Osteocyte (in vitro differentiated cells): ENCODE measurements around the gene TREH. TPM values are rescaled to one million over a fixed set of nuclear protein-coding genes. Genes with fewer than 3 reads are reported as not detected.
A peak's percentile ranks its signal among the peaks of the same experiment; 100 is the strongest.

Source experiments
- DNase-seq: peaks from one replicate; pipeline ENCODE4 v3.0.0; 2021; ENCODE audit warnings: mixed read lengths; ENCODE audit not compliant: unreplicated experiment; ENCODE audit errors: extremely low spot score
- H3K27ac Mint-ChIP-seq: one replicate; pipeline ENCODE4 v1.8.0; 2021; ENCODE audit warnings: mild to moderate bottlenecking, mixed read lengths; ENCODE audit not compliant: unreplicated experiment
- H3K27me3 Mint-ChIP-seq: one replicate; pipeline ENCODE4 v1.8.0; 2021; ENCODE audit warnings: mixed read lengths; ENCODE audit not compliant: unreplicated experiment
- H3K36me3 Mint-ChIP-seq: one replicate; pipeline ENCODE4 v1.8.0; 2021; ENCODE audit warnings: mixed read lengths; ENCODE audit not compliant: unreplicated experiment
- H3K4me1 Mint-ChIP-seq: one replicate; pipeline ENCODE4 v1.8.0; 2021; ENCODE audit warnings: mixed read lengths; ENCODE audit not compliant: unreplicated experiment
- H3K4me3 Mint-ChIP-seq: one replicate; pipeline ENCODE4 v1.8.0; 2021; ENCODE audit warnings: mild to moderate bottlenecking, moderate library complexity, mixed read lengths; ENCODE audit not compliant: unreplicated experiment
- H3K9me3 Mint-ChIP-seq: one replicate; pipeline ENCODE4 v1.8.0; 2021; ENCODE audit warnings: mixed read lengths; ENCODE audit not compliant: unreplicated experiment
- total RNA-seq: library from RNA; stranded (reverse); gene quantifications from 2 replicates; pipeline ENCODE4 v1.2.1, GENCODE V29; 2021
- TF ChIP-seq, protein P1 (sequence below): fragments of 200-600 bp; sonication (generic); IDR thresholded peaks from 2 replicates; pipeline ENCODE4 v1.5.0; 2021; ENCODE audit warnings: antibody characterized with exemption, mild to moderate bottlenecking, moderate library complexity

TREH gene
- total RNA-seq, 1 donor from 2014 or later, result not detected

DNA sequence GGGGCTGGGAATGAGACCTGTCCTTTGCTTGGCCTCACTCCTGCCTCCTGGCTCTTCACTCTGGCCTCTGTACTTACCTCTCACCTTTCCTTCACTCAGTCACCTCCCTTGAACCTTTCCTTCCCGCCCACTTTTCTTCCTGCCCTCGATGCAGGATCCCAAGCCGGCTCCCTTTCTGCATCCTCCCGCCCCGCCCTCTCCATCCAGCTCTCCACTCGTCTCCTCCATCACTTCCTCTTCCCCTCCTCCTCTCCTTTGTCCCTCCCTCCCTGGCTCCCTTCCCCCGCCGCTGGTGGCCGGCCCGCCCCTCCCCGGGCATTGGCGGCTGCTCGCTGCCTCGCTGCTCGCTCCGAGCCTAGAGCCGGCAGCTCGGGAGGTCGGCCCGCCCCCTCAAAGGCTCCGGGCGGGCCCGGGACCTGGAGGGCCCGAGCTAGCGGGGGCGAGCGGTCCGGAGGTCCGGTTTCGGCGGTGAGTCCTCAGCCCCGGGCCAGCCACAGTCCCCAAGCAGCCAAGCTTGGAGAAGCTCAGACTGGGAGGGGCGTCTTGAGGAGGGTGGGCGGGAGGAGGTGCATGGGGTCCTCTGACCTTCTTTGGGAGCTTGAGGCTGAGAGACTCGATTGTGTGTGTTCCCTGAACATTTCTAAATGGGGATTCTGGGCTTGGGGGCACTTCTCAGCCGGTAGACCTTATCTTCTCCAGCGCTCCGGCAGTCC, 58.2 kb downstream of the TREH start:
- Mint-ChIP-seq H3K4me1 (peaks cover 66% of the 10 kb centered on the region), H3K4me3 (peak overlapping the region; percentile 83), H3K27ac (peak overlapping the region; percentile 93), H3K27me3 (no peaks in the 10 kb centered on the region), H3K36me3 (peaks cover 16% of the 10 kb centered on the region), H3K9me3 (no peaks in the 10 kb centered on the region)
- TF ChIP-seq, protein P1, sequence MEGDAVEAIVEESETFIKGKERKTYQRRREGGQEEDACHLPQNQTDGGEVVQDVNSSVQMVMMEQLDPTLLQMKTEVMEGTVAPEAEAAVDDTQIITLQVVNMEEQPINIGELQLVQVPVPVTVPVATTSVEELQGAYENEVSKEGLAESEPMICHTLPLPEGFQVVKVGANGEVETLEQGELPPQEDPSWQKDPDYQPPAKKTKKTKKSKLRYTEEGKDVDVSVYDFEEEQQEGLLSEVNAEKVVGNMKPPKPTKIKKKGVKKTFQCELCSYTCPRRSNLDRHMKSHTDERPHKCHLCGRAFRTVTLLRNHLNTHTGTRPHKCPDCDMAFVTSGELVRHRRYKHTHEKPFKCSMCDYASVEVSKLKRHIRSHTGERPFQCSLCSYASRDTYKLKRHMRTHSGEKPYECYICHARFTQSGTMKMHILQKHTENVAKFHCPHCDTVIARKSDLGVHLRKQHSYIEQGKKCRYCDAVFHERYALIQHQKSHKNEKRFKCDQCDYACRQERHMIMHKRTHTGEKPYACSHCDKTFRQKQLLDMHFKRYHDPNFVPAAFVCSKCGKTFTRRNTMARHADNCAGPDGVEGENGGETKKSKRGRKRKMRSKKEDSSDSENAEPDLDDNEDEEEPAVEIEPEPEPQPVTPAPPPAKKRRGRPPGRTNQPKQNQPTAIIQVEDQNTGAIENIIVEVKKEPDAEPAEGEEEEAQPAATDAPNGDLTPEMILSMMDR, result no peak
- DNase-seq, result peak; percentile 95

- Mint-ChIP-seq H3K27ac (peak overlapping the region; percentile 93), H3K27me3 (no peaks in the 10 kb centered on the region), H3K4me3 (peak overlapping the region; percentile 83), H3K4me1 (peaks cover 73% of the 10 kb centered on the region), H3K9me3 (no peaks in the 10 kb centered on the region), H3K36me3 (peaks cover 12% of the 10 kb centered on the region)
- TF ChIP-seq, protein P1, result no peak
- DNase-seq, result no peak
These were observed 58.9 kb downstream of the TREH start for GRCh38 chr11:118620529-118621070.

GRCh38 chr11:118619444-118620197, 59.8 kb downstream of the TREH start:
- no peak for DNase-seq
- Mint-ChIP-seq H3K36me3 (peaks cover 14% of the 10 kb centered on the region), H3K9me3 (no peaks in the 10 kb centered on the region), H3K4me3 (peak overlapping the region; percentile 57), H3K27me3 (no peaks in the 10 kb centered on the region), H3K4me1 (peaks cover 82% of the 10 kb centered on the region), H3K27ac (peak overlapping the region; percentile 93)
- TF ChIP-seq, protein P1, result no peak

DNA sequence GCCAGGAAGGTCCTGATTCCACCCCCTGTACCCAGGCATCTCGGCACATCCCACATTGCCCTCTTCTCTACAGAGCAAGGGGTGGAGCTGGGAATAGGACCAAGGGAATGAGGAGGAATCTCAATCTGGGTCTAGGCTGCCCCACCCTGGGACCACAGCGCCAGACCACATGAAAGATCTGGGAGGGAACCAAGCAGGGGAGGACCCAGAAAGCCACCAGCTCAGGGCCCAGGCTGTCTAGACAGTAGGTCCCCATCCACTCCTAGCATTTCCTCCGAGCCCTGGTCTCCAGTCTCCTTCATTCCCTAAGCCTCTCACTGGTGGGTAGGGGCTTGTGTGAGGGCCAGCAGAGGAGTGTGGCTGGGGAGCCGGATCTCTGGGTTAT, 60.5 kb downstream of the TREH start:
- H3K36me3 Mint-ChIP-seq, result peaks cover 14% of the 10 kb centered on the region
- no peak for DNase-seq
- H3K27me3 Mint-ChIP-seq, result no peaks in the 10 kb centered on the region
- TF ChIP-seq, protein P1, result no peak
- peak overlapping the region; percentile 93 for H3K27ac Mint-ChIP-seq
- peak overlapping the region; percentile 57 for H3K4me3 Mint-ChIP-seq
- peaks cover 84% of the 10 kb centered on the region for H3K4me1 Mint-ChIP-seq
- H3K9me3 Mint-ChIP-seq, result no peaks in the 10 kb centered on the region
